ENCODE results near the gene GNAT1.
"Not testable (repeated sequence)": the region's sequence is repeated elsewhere in the genome, so short reads cannot be mapped to it uniquely, and the experiment has no call there.

GNAT1 gene

GRCh38 chr3:50203809-50204803 is 12.7 kb downstream of the GNAT1 start:
- DNase-seq (ENCODE audit: low spot score), result no peak

- no peak for DNase-seq (ENCODE audit: low spot score)
These were observed 13.5 kb downstream of the GNAT1 start, which contains the start of gene SLC38A3 for GRCh38 chr3:50204804-50205412. Gene SLC38A3 (plus strand): TSS chr3:50205271. CDS start chr3:50214200, 8,929 bp downstream.

GRCh38 chr3:50205413-50206276 is 14.2 kb downstream of the GNAT1 start:
- no peak for DNase-seq (ENCODE audit: low spot score)

- DNase-seq (ENCODE audit: low spot score), result no peak
These were observed 16.1 kb downstream of the GNAT1 start for GRCh38 chr3:50207359-50208042.

GRCh38 chr3:50208677-50209344 is 17.4 kb downstream of the GNAT1 start:
- no peak for DNase-seq (ENCODE audit: low spot score)

- no peak for DNase-seq (ENCODE audit: low spot score)
These were observed 18.7 kb downstream of the GNAT1 start for GRCh38 chr3:50210176-50210509.

- no peak for DNase-seq (ENCODE audit: low spot score)
These were observed 19.3 kb downstream of the GNAT1 start for GRCh38 chr3:50210510-50211367.

GRCh38 chr3:50211368-50211717 is 19.9 kb downstream of the GNAT1 start:
- not testable (repeated sequence) for DNase-seq (ENCODE audit: low spot score)

- DNase-seq (ENCODE audit: low spot score), result no peak
These were observed 20.5 kb downstream of the GNAT1 start for GRCh38 chr3:50211930-50212329.

GRCh38 chr3:50212502-50212901 is 21.1 kb downstream of the GNAT1 start:
- no peak for DNase-seq (ENCODE audit: low spot score)

- DNase-seq (ENCODE audit: low spot score), result no peak
These were observed 21.6 kb downstream of the GNAT1 start for GRCh38 chr3:50212971-50213370.

GRCh38 chr3:50213373-50213772 is 22.0 kb downstream of the GNAT1 start:
- DNase-seq (ENCODE audit: low spot score), result no peak

GRCh38 chr3:50214824-50215223 is 23.4 kb downstream of the GNAT1 start:
- DNase-seq (ENCODE audit: low spot score), result no peak

- DNase-seq (ENCODE audit: low spot score), result no peak
These were observed 24.1 kb downstream of the GNAT1 start for GRCh38 chr3:50215529-50215928.

- DNase-seq (ENCODE audit: low spot score), result no peak
These were observed 26.3 kb downstream of the GNAT1 start for GRCh38 chr3:50217681-50218080.

GRCh38 chr3:50218448-50218847 is 27.0 kb downstream of the GNAT1 start:
- no peak for DNase-seq (ENCODE audit: low spot score)

- no peak for DNase-seq (ENCODE audit: low spot score)
These were observed 27.9 kb downstream of the GNAT1 start for GRCh38 chr3:50219285-50219684.

GRCh38 chr3:50220109-50220508 is 28.7 kb downstream of the GNAT1 start:
- DNase-seq (ENCODE audit: low spot score), result no peak

GRCh38 chr3:50221051-50221410 is 29.6 kb downstream of the GNAT1 start:
- no peak for DNase-seq (ENCODE audit: low spot score)

GRCh38 chr3:50221411-50222168 is 30.2 kb downstream of the GNAT1 start:
- no peak for DNase-seq (ENCODE audit: low spot score)
